PC-3 (cell line): ENCODE data around the gene GABRA5. TPM values are rescaled to one million over a fixed set of nuclear protein-coding genes. Genes with fewer than 3 reads are reported as not detected.

Experiments used
- ATAC-seq: fragments of 200-7000 bp; cut with Tn5 transposase; 2 replicates; pipeline ENCODE4 v1.9.1; 2020; ENCODE audit warnings: mild to moderate bottlenecking, moderate library complexity
- BruUV-seq: library from RNA; stranded (reverse); fragments of 400-500 nt; replicated peaks from 2 replicates; lab custom pipeline; 2021; lab: Mats Ljungman, UMichigan
- CTCF ChIA-PET: fragments of 300-600 bp; sonication (Branson Sonifier 250); formaldehyde crosslinking; loops from one replicate; lab custom pipeline; 2022; ENCODE audit warnings: antibody characterized with exemption; lab: Charles Lee
- POLR2A ChIA-PET: fragments of 300-600 bp; sonication (Branson Sonifier 250); formaldehyde crosslinking; loops from one replicate; lab custom pipeline; 2022; ENCODE audit warnings: antibody characterized with exemption; ENCODE audit not compliant: unreplicated experiment; lab: Charles Lee
- DNase-seq: peaks from one replicate; pipeline ENCODE4 v3.0.0-alpha.2; 2015
- H2AFZ ChIP-seq: fragments of 300-600 bp; sonication (generic); 2 replicates; pipeline ENCODE4 v1.6.0; 2016; ENCODE audit warnings: antibody characterized with exemption, low read length
- H3F3A ChIP-seq: fragments of 300-600 bp; sonication (generic); one replicate; pipeline ENCODE4 v1.6.0; 2017; ENCODE audit warnings: antibody characterized with exemption, low read length, control low read depth, mild to moderate bottlenecking; ENCODE audit not compliant: unreplicated experiment
- H3K27ac ChIP-seq: fragments of 300-600 bp; sonication (generic); 2 replicates; pipeline ENCODE4 v1.5.1; 2016; ENCODE audit warnings: mild to moderate bottlenecking, low read length
- H3K27me3 ChIP-seq: fragments of 300-600 bp; sonication (generic); 2 replicates; pipeline ENCODE4 v1.6.1; 2016; ENCODE audit warnings: low read length, mixed read lengths
- H3K36me3 ChIP-seq: fragments of 300-600 bp; sonication (generic); 2 replicates; pipeline ENCODE4 v1.6.1; 2016; ENCODE audit warnings: low read depth, mixed run types, low read length, mixed read lengths
- H3K4me1 ChIP-seq: fragments of 300-600 bp; sonication (generic); 2 replicates; pipeline ENCODE4 v1.5.1; 2016; ENCODE audit warnings: low read length; ENCODE audit not compliant: insufficient read depth
- H3K4me2 ChIP-seq: fragments of 300-600 bp; sonication (generic); 2 replicates; pipeline ENCODE4 v1.6.0; 2016; ENCODE audit warnings: low read length
- H3K4me3 ChIP-seq: fragments of 300-600 bp; sonication (generic); 2 replicates; pipeline ENCODE4 v1.5.1; 2016; ENCODE audit warnings: mild to moderate bottlenecking, low read length, mixed read lengths
- H3K79me2 ChIP-seq: fragments of 300-600 bp; sonication (generic); 2 replicates; pipeline ENCODE4 v1.6.1; 2017; ENCODE audit warnings: low read length, mixed read lengths
- H3K9ac ChIP-seq: fragments of 300-600 bp; sonication (generic); 2 replicates; pipeline ENCODE4 v1.6.0; 2016; ENCODE audit warnings: mild to moderate bottlenecking, low read length
- H3K9me2 ChIP-seq: fragments of 300-600 bp; sonication (generic); replicated peaks from 2 replicates; pipeline ENCODE4 v1.6.1; 2016; ENCODE audit warnings: mixed run types, low read length, mixed read lengths
- H3K9me3 ChIP-seq: fragments of 300-600 bp; sonication (generic); 2 replicates; pipeline ENCODE4 v1.6.1; 2016; ENCODE audit warnings: low read length, mixed read lengths
- H4K20me1 ChIP-seq: fragments of 300-600 bp; sonication (generic); 2 replicates; pipeline ENCODE4 v1.6.1; 2016; ENCODE audit warnings: low read length, mixed read lengths
- CTCF ChIP-seq: fragments of 300-600 bp; sonication (generic); conservative IDR thresholded peaks from 2 replicates; pipeline ENCODE4 v1.5.1; 2017; ENCODE audit warnings: antibody characterized with exemption, low read depth, mild to moderate bottlenecking, low read length
- EZH2 ChIP-seq: fragments of 300-600 bp; sonication (generic); IDR thresholded peaks from one replicate; pipeline ENCODE4 v1.6.1; 2017; ENCODE audit warnings: antibody characterized with exemption, mild to moderate bottlenecking, low read length; ENCODE audit not compliant: unreplicated experiment
- EZH2phosphoT487 ChIP-seq: fragments of 300-600 bp; sonication (generic); IDR thresholded peaks from 2 replicates; pipeline ENCODE4 v1.6.1; 2018; ENCODE audit warnings: mild to moderate bottlenecking, antibody characterized with exemption, low read length, borderline replicate concordance
- intact Hi-C: fragments of 100-400 bp; cut with micrococcal nuclease; formaldehyde crosslinking; loops from 2 replicates; pipeline ENCODE4 v1.9.0; 2023
- total RNA-seq: library from RNA; depleted of rRNA; stranded (reverse); fragments of >200 nt; gene quantifications from 2 replicates; pipeline ENCODE4 v1.2.3, GENCODE V29; 2014

GABRA5 gene
- total RNA-seq, 1 experiment from 2014 or later: not detected

DNA sequence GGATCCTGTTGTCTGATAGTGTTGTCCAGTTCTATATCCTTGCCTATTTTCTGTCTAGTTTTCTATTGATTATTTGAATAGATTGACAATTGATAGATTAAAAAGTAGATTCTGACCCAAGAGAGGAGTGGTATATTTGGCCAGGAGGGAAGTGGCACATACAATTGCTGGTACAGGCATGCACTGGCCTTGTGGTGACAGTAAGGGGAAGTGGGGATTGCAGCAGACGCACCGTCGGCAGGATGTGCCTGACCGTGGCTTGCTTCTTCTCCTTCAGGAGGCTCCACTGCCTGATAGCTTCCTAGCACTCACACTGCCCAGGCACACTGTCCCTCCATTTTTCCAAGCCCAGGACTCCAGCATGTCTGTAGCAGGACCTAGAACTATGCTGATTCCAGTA lies 114.6 kb downstream of the GABRA5 start:
- CTCF ChIA-PET: no interaction called here
- H3K79me2 ChIP-seq: no peaks in the 10 kb centered on the region
- no peaks in the 10 kb centered on the region for H4K20me1 ChIP-seq
- no peaks in the 10 kb centered on the region for H3K9me2 ChIP-seq
- no peaks in the 10 kb centered on the region for H3K9me3 ChIP-seq
- H3F3A ChIP-seq: no peaks in the 10 kb centered on the region
- BruUV-seq: no TSS peak
- H3K36me3 ChIP-seq: no peaks in the 10 kb centered on the region
- no peak overlapping the region for H2AFZ ChIP-seq
- no peak overlapping the region for H3K4me2 ChIP-seq
- no peak overlapping the region for H3K27ac ChIP-seq
- no peak overlapping the region for H3K4me3 ChIP-seq
- intact Hi-C loops: no loop called here
- no peaks in the 10 kb centered on the region for H3K27me3 ChIP-seq
- DNase-seq (no peak), ATAC-seq (no peak)
- no peaks in the 10 kb centered on the region for H3K4me1 ChIP-seq
- TF ChIP-seq EZH2phosphoT487 (no peak), CTCF (no peak), EZH2 (no peak)
- POLR2A ChIA-PET: no interaction called here
- H3K9ac ChIP-seq: no peak overlapping the region

GRCh38 chr15:26983822-26984221 lies 117.0 kb downstream of the GABRA5 start:
- no peaks in the 10 kb centered on the region for H4K20me1 ChIP-seq
- H3K36me3 ChIP-seq: no peaks in the 10 kb centered on the region
- no peak for DNase-seq
- peak; percentile 30; the same call in 1 of the 2 replicates for TF ChIP-seq CTCF
- no peak for TF ChIP-seq EZH2
- BruUV-seq: no TSS peak
- CTCF ChIA-PET: no interaction called here
- H3K27me3 ChIP-seq: no peaks in the 10 kb centered on the region
- no peak overlapping the region for H3K4me3 ChIP-seq
- no peak overlapping the region for H3K9ac ChIP-seq
- no peak overlapping the region for H3K27ac ChIP-seq
- intact Hi-C loops: no loop called here
- no peak overlapping the region for H3K4me2 ChIP-seq
- no peaks in the 10 kb centered on the region for H3K4me1 ChIP-seq
- POLR2A ChIA-PET: no interaction called here
- no peaks in the 10 kb centered on the region for H3K9me2 ChIP-seq
- H3K79me2 ChIP-seq: no peaks in the 10 kb centered on the region
- no peaks in the 10 kb centered on the region for H3F3A ChIP-seq
- H3K9me3 ChIP-seq: peaks cover 6% of the 10 kb centered on the region; the same call in 1 of the 2 replicates
- no peak overlapping the region for H2AFZ ChIP-seq
- no peak for ATAC-seq

DNA sequence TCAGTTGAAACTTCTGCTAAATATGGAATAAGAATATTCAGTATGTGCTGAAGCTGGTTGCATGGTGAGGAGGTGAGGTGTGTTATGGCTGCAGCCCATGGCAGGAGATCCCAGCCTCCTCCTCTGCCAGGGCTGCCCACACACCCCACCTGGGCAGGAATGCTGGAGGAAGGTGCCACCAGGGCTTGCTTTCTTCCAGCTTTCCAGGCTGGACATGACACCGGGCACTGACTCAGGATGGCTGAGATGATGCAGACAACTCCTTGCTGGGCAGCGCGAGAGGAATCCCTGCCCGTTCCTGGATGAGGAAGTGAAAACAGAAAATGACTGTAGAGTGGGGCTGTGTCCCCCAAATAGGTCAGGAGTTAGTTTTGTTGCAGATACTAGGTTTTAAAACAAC lies 118.2 kb downstream of the GABRA5 start:
- ATAC-seq: no peak
- H3F3A ChIP-seq: no peaks in the 10 kb centered on the region
- no peaks in the 10 kb centered on the region for H4K20me1 ChIP-seq
- H3K4me3 ChIP-seq: no peak overlapping the region
- H3K9me2 ChIP-seq: no peaks in the 10 kb centered on the region
- no peaks in the 10 kb centered on the region for H3K4me1 ChIP-seq
- no peak overlapping the region for H3K4me2 ChIP-seq
- TF ChIP-seq CTCF (no peak), EZH2phosphoT487 (no peak), EZH2 (no peak)
- H3K27me3 ChIP-seq: no peaks in the 10 kb centered on the region
- DNase-seq: no peak
- CTCF ChIA-PET: no interaction called here
- BruUV-seq: no TSS peak
- H3K79me2 ChIP-seq: no peaks in the 10 kb centered on the region
- H3K9me3 ChIP-seq: peaks cover 9% of the 10 kb centered on the region; the same call in 1 of the 2 replicates
- H2AFZ ChIP-seq: no peak overlapping the region
- no peaks in the 10 kb centered on the region for H3K36me3 ChIP-seq
- POLR2A ChIA-PET: no interaction called here
- H3K9ac ChIP-seq: no peak overlapping the region
- intact Hi-C loops: no loop called here
- no peak overlapping the region for H3K27ac ChIP-seq
